Right lung (tissue), 5 donors: ENCODE data around the gene OTOF. TPM values are rescaled to one million over a fixed set of nuclear protein-coding genes. Genes with fewer than 3 reads are reported as not detected.

Experiments
- DNase-seq, 2 donors: peaks; one replicate each; pipeline ENCODE4 v3.0.0-alpha.2; 2013
- polyA plus RNA-seq, 5 donors: library from polyadenylated mRNA; unstranded; fragments of 120-200 nt; gene quantifications; one replicate each; pipeline versions ENCODE4 v1.2.1 to v1.2.3, GENCODE V29; 2013; ENCODE audit warnings: inconsistent platforms in 1 of 5, low replicate concordance in 1 of 5; ENCODE audit not compliant: insufficient read length in 5 of 5, insufficient read depth in 1 of 5

OTOF gene
- polyA plus RNA-seq, 5 donors = 0.03 to 1.5 (median 0.17) TPM; not detected in 1

DNA sequence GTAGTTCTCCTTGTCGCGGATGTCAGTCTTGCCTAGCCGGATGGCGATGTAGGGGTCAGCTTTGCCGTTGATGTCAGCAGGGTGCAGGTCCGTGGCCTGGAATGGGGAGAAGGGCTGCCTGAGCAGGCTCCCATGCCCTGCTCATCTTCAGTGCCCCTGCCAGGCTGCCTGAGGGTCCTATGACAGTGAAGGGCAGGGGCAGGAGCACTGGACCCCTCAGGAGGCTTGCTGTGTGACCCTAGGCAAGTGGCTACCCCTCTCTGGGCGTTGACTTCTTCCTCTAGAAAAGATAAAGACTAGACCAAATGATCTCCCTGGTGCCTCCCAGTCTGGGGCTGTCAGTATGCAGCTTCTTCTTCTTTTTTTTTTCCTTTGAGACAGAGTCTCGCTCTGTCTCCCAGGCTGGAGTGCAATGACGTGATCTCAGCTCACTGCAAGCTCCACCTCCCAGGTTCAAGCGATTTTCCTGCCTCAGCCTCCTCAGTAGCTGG, 11.9 kb downstream of the OTOF start:
- no peak for DNase-seq

DNA sequence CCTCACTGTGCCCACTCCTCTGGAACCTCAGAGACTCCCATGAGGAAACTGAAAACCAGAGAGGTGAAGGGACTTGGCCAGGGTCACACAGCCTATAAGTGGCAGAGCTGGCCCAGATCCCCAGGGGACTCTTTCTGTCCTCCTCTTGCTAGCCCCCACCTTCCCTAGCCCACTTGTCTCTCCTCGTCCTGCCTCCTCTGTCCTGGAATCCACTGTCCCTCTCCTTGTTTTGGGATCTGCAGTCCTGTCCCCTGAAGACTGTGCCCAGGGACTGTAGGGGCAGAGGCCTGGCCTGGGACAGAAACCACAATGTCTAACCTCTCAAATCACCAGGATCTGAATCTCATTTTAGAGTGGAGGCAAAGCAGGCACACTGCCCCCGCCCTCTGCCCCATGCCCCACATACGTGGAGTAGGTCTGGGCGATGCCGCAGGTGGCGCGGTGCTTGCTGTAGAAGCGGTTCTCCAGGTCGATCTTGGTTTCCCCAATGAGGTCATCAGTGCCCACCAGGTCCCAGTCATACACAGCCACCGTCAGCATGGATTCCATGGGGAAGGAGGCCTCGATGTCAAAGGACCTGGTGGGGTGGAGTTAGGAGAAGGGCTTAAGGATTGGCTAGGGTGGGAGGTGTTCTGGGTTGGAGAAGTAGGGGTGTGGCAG, 12.5 kb downstream of the OTOF start:
- DNase-seq = no peak

DNA sequence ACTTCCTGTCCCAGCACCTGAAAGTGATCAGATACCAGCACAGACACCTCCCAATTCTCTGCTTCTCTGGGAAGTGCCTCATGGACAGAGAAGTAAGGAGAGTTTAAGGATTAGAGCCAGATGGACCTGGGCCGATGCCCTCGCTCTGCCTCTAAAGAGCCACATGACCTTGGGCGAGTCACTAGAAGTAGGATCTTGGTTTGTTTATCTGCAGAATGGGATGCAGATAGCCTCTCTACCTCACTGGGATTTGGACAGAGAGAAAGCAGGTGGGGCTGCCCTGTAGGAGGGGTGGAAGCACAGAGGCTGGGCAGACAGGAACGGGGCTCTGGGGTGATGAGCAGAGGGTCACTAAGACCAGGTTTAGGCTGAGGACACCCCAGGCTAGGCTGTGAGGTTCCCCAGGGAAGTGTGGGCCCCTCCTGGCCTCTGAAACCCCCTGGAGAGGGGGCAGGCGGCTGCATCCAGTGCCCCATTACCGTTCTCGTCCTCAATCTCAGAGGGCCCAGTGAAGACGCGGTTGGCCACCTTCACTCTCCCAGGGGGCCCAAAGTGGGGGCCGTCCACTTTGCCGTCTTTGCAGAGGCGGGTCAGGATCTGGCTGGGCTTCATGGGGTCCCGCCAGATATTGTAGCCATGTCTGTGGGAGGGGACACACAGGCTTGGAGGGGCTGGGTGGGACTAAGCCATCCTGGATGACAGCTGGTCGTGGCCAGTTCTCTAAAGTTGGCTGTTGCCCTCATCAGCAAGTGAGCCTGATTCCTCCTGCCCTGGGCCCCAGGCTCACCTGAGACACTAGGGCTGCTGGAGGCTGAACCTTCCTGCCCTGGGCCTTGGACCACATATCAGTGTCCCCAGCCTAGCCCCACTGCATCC, 13.3 kb downstream of the OTOF start:
- DNase-seq = no peak

DNA sequence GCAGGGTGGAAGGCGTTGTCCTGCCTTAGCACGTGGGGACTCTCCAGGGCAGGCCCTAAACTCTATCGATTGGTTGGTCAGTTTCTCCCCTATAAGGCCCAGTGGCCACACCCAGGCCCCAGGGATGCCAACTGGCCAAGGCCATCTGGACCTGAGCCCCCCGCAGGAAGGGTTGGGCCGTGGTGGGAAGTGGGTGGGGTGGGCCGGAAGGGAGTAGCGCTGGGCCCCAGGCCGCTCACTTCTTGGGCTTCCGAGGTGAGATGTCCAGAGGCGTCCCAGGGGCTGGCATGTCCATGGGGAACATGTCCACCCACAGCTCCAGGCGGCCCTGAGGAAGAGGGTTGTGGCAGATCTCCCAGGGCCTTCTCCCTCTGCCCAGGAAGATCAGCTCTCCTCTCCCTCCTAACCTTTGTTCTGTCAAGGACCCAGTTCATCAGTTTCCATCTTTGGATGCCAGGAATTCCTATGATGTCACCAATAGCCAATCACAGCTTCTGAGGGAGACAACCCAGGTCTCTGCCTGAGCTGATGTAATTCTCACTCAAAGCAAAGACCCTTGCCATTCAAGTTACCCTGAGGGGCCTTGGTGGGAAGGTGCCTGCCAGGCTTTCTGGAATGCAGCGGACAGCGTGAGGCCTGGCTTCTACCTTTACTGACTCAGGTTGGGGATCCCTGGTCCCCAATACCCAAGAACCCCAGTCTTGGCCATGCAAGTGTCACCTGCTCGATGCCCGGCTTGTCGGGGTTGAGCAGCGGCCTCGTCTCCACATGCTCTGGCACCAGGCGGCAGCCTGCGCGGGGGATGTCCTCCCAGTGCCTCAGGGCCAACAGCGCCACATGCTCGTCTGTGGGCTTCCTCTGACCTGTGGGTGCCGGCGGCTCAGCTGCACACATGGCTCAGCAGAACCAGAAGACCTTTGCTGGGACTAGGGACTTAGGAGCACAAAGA, 14.4 kb downstream of the OTOF start:
- DNase-seq = no peak

DNA sequence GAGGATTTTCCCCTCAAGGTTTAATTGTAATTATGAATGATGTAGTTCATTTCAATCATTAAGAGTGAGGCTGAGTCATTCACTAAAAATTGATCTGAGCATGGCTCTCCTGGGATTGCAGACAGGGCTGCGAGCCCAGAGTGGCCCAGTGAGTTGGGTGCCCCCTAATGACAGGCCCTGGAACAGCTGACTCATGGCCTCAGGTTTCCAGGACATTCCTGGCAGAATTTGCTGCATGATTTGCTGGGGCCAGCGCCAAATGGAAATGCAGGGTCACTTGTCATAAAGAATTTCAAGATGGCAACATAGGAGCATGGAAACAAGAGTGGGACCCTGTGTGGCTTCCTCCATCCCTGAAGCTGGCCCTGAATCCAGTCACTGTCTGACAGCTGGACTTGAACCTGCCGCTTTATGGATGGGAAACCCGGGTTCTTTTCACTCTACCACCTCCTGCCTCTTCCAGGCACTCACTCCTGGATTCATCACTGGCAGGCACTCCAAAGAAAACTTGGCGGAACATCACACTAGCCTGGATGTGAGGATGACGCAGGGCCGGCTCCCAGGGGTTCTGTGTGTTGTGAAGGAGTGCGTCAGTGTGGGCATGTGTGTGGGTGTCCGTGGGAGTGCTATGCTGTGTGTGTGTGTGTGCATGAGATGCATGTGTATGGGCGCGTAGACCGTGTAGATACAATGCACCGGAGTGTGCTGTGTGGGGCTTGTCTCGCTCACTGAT, 15.2 kb downstream of the OTOF start:
- no peak for DNase-seq

DNA sequence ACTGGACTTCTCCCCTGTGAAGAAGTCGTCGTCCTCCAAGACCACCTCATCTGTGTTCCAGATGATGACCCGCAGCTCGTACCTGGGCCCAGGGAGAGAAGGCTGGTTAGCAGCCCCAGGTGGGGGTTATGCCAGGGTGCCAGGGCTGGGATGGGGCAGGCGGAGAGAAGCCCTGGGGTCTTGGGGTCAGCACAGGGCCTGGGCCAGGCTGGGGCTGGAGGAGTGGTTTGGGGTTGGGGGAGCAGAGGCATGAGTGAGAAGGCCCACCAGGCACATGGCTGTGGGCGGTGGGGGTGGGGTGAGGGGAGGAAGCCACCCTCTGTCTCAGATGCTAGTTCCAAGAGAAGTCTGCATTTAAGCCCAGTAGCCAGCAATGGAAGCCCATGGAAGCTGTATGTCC, 15.8 kb downstream of the OTOF start:
- DNase-seq = no peak

DNA sequence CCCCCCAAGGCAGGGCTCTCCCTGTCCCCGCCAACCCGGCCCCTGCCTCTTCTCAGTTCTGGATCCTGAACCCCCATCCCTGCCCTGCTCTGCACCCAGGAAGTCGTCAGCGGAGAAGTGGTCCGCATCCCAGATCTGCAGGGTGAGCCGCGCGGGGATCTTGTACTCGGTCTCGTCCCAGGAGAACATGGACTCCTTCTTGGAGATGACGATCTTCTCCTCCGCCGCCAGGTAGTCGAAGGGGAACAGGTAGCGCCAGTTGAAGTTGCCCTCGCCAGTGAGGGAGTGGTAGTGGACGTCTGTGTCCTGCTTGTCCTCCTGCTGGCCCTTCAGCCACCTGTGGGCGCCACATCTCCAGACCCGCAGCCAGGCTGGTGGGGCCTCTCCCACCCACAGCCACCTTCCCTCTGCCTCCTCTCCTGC, 16.3 kb downstream of the OTOF start:
- no peak for DNase-seq

DNA sequence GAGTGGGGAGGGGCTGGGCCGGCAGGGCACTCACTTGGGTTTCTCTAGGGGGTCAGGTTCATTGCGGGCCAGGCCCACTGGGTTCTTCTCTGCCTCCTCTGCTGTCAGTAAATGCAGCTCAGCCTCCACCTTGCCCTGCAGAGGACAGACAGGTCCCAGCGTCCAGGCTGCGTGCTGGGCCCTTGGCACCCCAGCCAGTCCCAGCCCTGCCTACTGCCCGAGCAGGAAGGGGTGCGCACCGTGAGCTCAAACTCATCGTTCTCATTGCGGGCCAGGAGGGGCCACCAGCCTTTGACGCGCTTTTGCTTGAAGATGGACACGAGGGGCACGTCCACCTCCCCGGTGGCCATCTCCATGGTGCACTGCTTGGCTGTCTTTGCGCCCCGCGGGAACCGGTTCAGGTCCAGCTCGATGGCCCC, 17.3 kb downstream of the OTOF start:
- DNase-seq = no peak

DNA sequence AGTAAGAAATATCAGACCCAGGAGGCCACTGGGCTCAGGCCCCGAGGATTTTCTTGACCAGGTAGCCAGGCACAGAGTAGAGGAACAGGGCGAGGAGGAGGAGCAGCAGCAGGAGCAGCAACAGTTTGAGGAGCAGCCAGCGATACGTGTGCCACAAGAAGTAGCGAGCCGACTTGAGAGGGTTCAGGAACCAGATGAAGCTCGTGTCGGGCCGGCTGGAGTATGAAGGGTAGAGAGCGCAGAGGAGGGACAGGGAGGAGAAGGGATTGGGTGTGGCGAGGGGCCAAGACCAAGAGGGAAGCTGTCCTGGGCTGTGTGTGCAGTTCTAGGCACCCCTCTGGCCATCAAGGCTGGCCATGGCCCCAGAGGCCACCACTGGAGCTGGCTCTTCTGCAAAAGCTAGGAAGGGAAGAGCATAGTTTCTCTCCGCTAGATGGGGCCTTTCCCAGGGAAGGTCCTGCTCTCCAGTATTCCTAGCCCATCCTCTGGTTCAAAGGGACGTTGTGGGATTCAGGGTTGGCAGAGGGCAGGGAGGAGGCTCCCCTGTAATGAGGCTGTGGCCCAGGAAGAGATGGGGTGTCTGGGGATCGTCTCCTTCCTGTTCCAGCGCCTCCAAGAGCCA, 17.8 kb downstream of the OTOF start:
- no peak for DNase-seq

DNA sequence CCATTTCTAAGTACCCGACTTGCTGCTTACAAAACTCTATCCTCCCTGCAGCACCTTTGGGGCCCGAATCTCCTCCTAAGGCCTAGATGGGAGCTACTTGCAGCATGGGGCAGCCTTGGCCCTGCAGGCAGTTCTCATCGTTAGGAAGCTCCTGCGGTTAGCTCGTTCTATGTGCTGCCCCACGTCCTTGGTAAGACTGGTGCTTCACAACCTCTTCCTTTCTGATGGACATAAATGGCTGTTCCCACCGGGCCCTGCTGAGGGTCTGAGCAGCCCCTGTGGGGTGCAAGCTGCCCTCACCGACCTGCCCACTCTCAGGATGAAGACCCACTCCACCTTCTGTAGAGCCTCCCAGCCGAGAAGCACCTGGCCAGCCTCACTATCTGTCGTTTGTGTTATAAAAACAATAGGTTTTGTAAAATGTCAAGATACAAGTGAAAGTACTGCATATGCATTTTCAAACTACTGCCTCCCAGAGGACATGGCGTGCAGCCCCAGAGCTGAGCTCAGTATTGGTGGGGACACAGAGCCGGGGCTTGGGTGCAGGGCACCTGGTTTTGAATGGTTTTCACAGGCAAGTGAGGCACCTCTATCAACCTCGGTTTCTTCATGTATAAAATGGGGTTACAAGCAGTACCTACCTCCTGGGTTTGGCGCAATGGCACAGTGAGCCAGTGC, 19.4 kb downstream of the OTOF start:
- DNase-seq = no peak

DNA sequence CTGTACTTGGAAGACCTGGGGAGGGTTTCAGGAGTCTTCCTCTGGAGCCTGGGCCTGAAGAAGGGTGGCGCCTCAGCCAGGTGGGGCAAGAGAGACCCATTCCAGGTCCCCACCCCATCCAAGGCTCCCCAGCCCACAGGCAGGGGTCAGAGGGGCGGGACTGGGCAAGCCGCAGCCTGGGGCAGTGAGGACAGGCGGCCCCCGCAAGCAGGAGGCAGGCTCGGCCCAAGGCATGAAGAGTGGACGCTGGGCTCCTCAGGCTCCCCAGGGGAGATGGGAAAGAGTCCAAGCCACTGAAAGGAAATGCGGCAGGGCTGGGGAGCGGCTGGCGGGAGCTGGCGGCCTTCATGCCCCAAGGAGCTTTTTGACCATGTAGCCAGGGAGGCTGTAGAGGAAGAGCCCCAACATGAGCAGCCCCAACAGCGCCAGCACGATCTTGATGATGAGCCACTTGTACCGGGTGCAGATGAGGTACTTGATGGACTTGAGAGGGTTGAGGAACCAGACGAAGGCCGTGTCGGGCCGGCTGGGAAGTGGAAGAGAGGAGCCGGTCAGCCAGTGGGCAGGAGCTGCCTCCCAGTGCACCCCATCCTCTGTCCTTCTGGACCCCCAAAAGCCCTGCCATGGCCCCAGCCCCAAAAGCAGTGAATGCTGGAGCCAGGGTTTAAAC, 20.1 kb downstream of the OTOF start:
- DNase-seq = no peak

DNA sequence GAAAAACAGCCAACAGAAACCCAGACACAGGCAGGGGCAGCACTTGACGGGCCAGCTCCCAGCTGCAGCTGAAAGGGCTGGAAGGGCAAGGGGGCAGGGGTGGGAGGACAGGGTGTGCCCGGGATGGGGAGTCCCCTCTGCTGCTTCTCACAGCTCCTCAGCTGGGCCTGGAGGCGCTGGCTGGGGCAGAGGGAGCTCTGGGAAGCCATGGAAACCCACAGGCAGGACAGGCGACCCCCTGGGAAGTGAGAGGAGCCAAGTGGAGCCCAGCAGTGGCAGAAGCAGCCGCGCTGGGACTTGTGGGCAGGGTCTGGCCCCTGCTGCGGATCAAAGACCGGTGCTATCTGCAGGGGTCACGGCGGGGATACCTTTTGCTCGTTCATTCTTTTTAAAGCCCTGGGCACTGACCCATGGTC, 20.7 kb downstream of the OTOF start:
- DNase-seq = no peak

DNA sequence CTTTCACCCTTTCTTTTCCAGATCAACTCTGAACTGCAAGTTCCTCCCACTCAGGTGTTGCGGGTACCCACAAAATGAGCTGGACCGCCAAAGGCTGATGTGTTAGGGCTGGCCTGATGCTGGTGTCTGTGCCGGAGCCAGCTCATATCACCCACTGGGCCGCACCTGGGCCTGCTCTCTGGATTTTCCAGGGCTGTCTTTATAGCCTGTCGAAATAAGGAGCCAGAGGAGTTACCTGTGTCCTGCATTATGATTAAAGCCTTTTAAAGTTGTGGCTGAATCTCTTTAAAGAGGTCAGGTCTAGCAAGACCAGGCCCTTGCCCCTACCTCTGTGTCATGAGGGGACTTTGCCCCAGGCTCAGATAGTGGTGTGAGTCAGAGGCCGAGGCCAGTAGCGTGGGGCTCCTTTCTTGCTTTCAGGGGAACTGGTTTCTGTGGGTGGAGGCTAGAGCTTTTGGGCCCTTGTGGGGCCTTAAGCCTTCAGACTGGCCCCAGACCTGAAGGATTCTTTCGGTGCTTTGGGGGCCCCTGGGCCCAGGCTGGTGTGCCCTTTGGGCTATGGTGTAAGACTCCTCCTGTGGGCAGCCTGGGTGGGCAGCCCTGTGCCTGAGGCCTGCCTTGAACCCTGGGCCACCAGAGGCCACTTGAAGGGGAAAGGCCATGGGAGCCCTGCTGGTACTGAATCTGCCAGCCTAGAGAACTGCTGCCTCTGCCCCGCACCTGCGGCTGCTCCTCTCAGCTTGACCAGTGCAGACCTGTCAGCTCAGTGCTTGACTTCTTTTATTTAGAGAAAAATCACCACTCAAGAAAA, 21.3 kb downstream of the OTOF start:
- no peak for DNase-seq

DNA sequence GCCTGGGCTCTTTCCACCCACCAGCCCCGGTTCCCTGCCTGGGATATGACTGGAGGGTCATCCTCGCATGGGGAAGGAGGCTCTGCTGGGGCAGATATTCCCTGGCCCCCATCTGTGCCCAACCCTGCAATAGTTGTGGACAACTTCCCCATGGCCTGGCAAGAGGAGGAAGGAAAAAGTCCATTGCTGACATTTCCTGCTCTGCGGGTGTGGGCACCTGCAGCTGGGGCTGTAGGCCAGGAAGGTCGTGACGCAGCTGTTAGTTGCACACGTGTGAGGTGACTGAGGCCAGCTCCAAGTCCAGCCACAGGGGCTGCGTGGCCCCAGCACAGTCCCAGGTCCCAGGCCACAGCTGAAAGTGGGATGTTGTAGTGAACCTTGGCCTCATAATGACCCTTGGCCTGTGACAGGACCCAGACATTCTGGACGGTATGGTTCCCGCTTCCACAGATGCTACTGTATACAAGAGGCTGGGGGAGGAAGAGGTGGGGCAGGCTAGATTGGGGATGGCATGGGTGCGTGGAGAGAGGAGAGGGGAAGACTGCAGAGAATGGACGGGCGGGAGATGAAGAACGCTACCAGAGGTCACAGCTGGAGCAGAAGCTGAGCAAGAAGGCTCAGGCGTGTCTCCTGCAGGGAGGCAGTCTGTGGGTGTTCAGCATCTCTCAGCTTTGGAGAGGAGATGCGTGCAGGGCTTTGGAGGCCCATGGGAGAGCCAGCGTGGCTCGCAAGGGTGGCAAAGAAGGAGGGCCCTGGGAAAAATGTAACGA, 22.1 kb downstream of the OTOF start:
- no peak for DNase-seq

DNA sequence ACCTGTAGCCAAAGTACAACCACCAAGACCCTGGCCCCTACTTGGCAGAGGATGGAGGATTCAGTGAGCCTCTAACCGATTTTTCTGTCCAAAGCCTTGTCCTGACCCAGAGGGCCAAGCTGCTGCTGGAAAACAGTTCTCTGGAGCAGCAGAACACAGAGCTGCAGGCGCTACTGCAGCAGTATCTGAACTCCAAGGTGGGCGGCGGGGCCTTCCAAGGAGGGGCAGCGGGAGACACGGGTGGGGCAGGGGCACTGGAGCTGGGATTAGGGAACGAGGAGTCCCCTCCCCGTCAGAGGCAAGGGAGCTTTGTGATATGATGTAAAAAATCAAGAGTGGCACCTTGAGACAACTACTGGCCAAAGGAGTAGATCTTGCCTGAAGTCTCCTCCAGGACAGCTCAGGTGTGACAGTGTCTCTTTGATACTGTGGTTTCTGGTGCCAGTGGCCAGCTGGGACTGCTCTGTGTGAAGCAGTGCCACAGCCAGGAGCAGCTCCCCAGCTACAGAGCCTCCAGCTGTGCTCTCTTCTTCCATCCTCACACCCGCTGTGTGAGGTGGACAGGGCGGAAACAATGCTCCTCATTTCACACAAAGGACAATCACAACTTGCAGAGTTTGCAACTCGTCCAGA, 22.8 kb downstream of the OTOF start:
- no peak for DNase-seq

DNA sequence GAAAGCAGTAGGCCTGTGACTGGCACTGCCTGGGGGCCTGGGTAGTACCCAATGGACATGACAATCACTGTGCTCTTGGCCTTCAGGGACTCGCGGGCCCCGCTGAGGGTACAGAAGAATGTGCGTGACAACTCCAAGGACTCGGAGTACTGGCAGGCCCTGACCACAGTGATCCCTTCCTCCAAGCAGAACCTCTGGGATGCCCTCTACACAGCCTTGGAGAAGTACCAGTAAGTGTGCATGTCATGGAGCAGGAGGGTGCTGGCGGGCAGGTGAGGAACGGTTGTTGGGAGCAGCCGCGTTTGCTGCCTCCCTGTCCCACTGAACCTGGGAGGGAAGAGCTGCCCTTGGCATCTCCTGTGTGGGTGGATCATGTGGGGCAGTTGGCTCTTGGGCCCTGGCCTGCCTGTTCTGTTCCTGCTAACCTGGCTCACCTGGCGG, 23.3 kb downstream of the OTOF start:
- DNase-seq = no peak
